SK-N-SH (cell line): ENCODE measurements around the gene FAM120B. TPM values are rescaled to one million over a fixed set of nuclear protein-coding genes. Genes with fewer than 3 reads are reported as not detected.
A peak's percentile ranks its signal among the peaks of the same experiment; 100 is the strongest.

Experiments
- CTCF ChIA-PET: fragments of 300-600, 350-600 bp; formaldehyde crosslinking; extraction: SDS; loops from one replicate; lab custom pipeline; 2021; lab: Yijun Ruan, JAX
- POLR2A ChIA-PET: fragments of 350-600 bp; sonication (Branson Sonifier 250); formaldehyde crosslinking; extraction: SDS; loops from one replicate; lab custom pipeline; 2020; ENCODE audit warnings: antibody characterized with exemption, inconsistent platforms; lab: Yijun Ruan, JAX
- DNase-seq: peaks from one replicate; pipeline ENCODE4 v3.0.0; 2012
- H2AFZ ChIP-seq: fragments of 200-600 bp; sonication (generic); 2 replicates; pipeline ENCODE4 v1.8.1; 2016; ENCODE audit warnings: antibody characterized with exemption, mild to moderate bottlenecking, low read depth
- H3F3A ChIP-seq: fragments of 200-600 bp; sonication (generic); replicated peaks from 2 replicates; pipeline ENCODE3; 2016; ENCODE audit warnings: antibody characterized with exemption, mild to moderate bottlenecking; ENCODE audit not compliant: insufficient read depth
- H3K27ac ChIP-seq, 2 experiments: fragments of 200-500 bp in 1 of 2; fragments of 200-600 bp in 1 of 2; sonication (Bioruptor generic) in 1 of 2; sonication (generic), shearing (Covaris generic) in 1 of 2; 2 replicates each; pipeline versions ENCODE4 v1.5.1 to v1.6.1; 2014 to 2016; ENCODE audit warnings: low read depth in 2 of 2, inconsistent platforms in 1 of 2, low read length in 1 of 2, mild to moderate bottlenecking in 1 of 2, mixed read lengths in 1 of 2
- H3K27me3 ChIP-seq: fragments of 200-600 bp; sonication (generic), shearing (Covaris generic); 2 replicates; pipeline ENCODE4 v1.6.1; 2016; ENCODE audit warnings: mixed run types; ENCODE audit not compliant: insufficient read depth
- H3K36me3 ChIP-seq, 2 experiments: fragments of 200-500 bp in 1 of 2; fragments of 200-600 bp in 1 of 2; sonication (Bioruptor generic) in 1 of 2; sonication (generic) in 1 of 2; replicated peaks in 1 of 2; 2 replicates each; pipeline versions ENCODE3 to v1.5.1; 2014 to 2016; ENCODE audit warnings: low read length in 1 of 2, mild to moderate bottlenecking in 1 of 2; ENCODE audit not compliant: insufficient read depth in 2 of 2, control insufficient read depth in 1 of 2
- H3K4me1 ChIP-seq, 2 experiments: fragments of 200-500 bp in 1 of 2; fragments of 200-600 bp in 1 of 2; sonication (Bioruptor generic) in 1 of 2; sonication (generic), shearing (Covaris generic) in 1 of 2; 2 replicates each; pipeline versions ENCODE4 v1.5.1 to v1.6.1; 2014 to 2016; ENCODE audit warnings: low read depth in 1 of 2, low read length in 1 of 2, mixed run types in 1 of 2; ENCODE audit not compliant: insufficient read depth in 2 of 2, control insufficient read depth in 1 of 2
- H3K4me2 ChIP-seq: fragments of 200-600 bp; sonication (generic), shearing (Covaris generic); 2 replicates; pipeline ENCODE4 v1.6.1; 2017; ENCODE audit warnings: mixed run types
- H3K4me3 ChIP-seq, 2 experiments: fragments of 200-500 bp in 1 of 2; fragments of 200-600 bp in 1 of 2; sonication (Bioruptor generic) in 1 of 2; sonication (generic), shearing (Covaris generic) in 1 of 2; 2 replicates each; pipeline versions ENCODE4 v1.5.1 to v1.8.1; 2014 to 2016; ENCODE audit warnings: low read depth in 2 of 2, inconsistent platforms in 1 of 2, low read length in 1 of 2, mild to moderate bottlenecking in 1 of 2, mixed read lengths in 1 of 2, moderate library complexity in 1 of 2
- H3K79me2 ChIP-seq: fragments of 200-600 bp; sonication (generic); 2 replicates; pipeline ENCODE4 v1.8.1; 2017; ENCODE audit warnings: mild to moderate bottlenecking; ENCODE audit not compliant: insufficient read depth
- H3K9ac ChIP-seq: fragments of 200-600 bp; sonication (generic); 2 replicates; pipeline ENCODE4 v1.6.1; 2017; ENCODE audit warnings: mixed run types
- H3K9me2 ChIP-seq: fragments of 200-600 bp; sonication (generic); 2 replicates; pipeline ENCODE4 v1.6.1; 2017; ENCODE audit warnings: mixed run types
- H3K9me3 ChIP-seq: fragments of 200-600 bp; sonication (generic); 2 replicates; pipeline ENCODE4 v1.6.1; 2017; ENCODE audit warnings: mixed run types, mild to moderate bottlenecking, moderate library complexity
- H4K20me1 ChIP-seq: fragments of 200-600 bp; sonication (generic); 2 replicates; pipeline ENCODE4 v1.6.1; 2017; ENCODE audit warnings: mild to moderate bottlenecking, mixed run types; ENCODE audit not compliant: insufficient read depth
- ELF1 ChIP-seq: IDR thresholded peaks from 2 replicates; pipeline ENCODE4 v1.4.0; 2012
- EZH2phosphoT487 ChIP-seq: fragments of 200-600 bp; sonication (generic); IDR thresholded peaks from 2 replicates; pipeline ENCODE4 v1.6.1; 2017; ENCODE audit warnings: low read depth, mixed run types, mild to moderate bottlenecking, antibody characterized with exemption, moderate library complexity, borderline replicate concordance
- FOXM1 ChIP-seq: IDR thresholded peaks from 2 replicates; pipeline ENCODE4 v1.4.0; 2012; ENCODE audit warnings: low read depth, mild to moderate bottlenecking
- MEF2A ChIP-seq: IDR thresholded peaks from 2 replicates; pipeline ENCODE4 v1.4.0; 2012; ENCODE audit warnings: low read depth, borderline replicate concordance
- MXI1 ChIP-seq: IDR thresholded peaks from 2 replicates; pipeline ENCODE4 v1.6.1; 2012; ENCODE audit warnings: mild to moderate bottlenecking, low read depth, low read length, improper control_type of control experiment
- NFIC ChIP-seq: IDR thresholded peaks from 2 replicates; pipeline ENCODE4 v1.4.0; 2012; ENCODE audit warnings: borderline replicate concordance
- PBX3 ChIP-seq: IDR thresholded peaks from 2 replicates; pipeline ENCODE4; 2012
- RCOR1 ChIP-seq: fragments of 150-350 bp; IDR thresholded peaks from 2 replicates; pipeline ENCODE4 v1.6.1; 2017; ENCODE audit warnings: antibody characterized with exemption, low read length
- RFX5 ChIP-seq: IDR thresholded peaks from 2 replicates; pipeline ENCODE4 v1.6.1; 2012; ENCODE audit warnings: mild to moderate bottlenecking, improper control_type of control experiment, low read length
- RXRA ChIP-seq: IDR thresholded peaks from 2 replicates; pipeline ENCODE4 v1.4.0; 2012; ENCODE audit warnings: low read depth, mild to moderate bottlenecking, borderline replicate concordance
- TCF12 ChIP-seq: IDR thresholded peaks from 2 replicates; pipeline ENCODE4 v1.4.0; 2012
- TEAD4 ChIP-seq: IDR thresholded peaks from 2 replicates; pipeline ENCODE4 v1.4.0; 2012; ENCODE audit warnings: mild to moderate bottlenecking, borderline replicate concordance; ENCODE audit not compliant: insufficient read depth
- YY1 ChIP-seq: IDR thresholded peaks from 2 replicates; pipeline ENCODE4 v1.4.0; 2012; ENCODE audit warnings: low read depth, mild to moderate bottlenecking
- WGBS: methylation state at CpG from one replicate; pipeline ENCODE4 v1.1.6; 2017; ENCODE audit warnings: low lambda C conversion rate; 5-methylcytosine and 5-hydroxymethylcytosine counted together
- polyA plus RNA-seq, 3 experiments: library from polyadenylated mRNA; depleted of rRNA; stranded (reverse); fragments of >200 nt; gene quantifications; 2 replicates each; pipeline ENCODE4 v1.2.3, GENCODE V29; 2012
- TF ChIP-seq, protein P1 (sequence below): fragments of 150-350 bp; IDR thresholded peaks from 2 replicates; pipeline ENCODE4 v1.6.1; 2017; ENCODE audit warnings: antibody characterized with exemption, low read length, low read depth, borderline replicate concordance
- TF ChIP-seq, protein P2 (sequence below): fragments of 150-350 bp; IDR thresholded peaks from 2 replicates; pipeline ENCODE4 v1.6.1; 2016; ENCODE audit warnings: mild to moderate bottlenecking, low read depth, low read length

Gene FAM120B
- polyA plus RNA-seq, 1 of the 3 experiments (the other 2 are of a cell fraction), result 7.7 TPM

- Histone ChIP-seq H3K36me3 (no peaks in the 10 kb centered on the region), H3K4me3 (peak overlapping the region in 1 of 2 experiments; percentile 72; a peak in 2 of 4 replicates), H3K9me3 (no peaks in the 10 kb centered on the region), H3K4me1 (peaks cover 0 to 34% of the 10 kb centered on the region in 2 experiments; a peak in 2 of 4 replicates), H4K20me1 (no peaks in the 10 kb centered on the region), H3K9ac (no peak overlapping the region), H3K79me2 (no peaks in the 10 kb centered on the region), H3K27me3 (peaks cover 74% of the 10 kb centered on the region), H2AFZ (no peak overlapping the region; the same call in 1 of the 2 replicates), H3K9me2 (no peaks in the 10 kb centered on the region), H3K4me2 (peak overlapping the region; percentile 94), H3K27ac (no peak overlapping the region), H3F3A (peaks cover 5% of the 10 kb centered on the region)
- TF ChIP-seq, protein P1, sequence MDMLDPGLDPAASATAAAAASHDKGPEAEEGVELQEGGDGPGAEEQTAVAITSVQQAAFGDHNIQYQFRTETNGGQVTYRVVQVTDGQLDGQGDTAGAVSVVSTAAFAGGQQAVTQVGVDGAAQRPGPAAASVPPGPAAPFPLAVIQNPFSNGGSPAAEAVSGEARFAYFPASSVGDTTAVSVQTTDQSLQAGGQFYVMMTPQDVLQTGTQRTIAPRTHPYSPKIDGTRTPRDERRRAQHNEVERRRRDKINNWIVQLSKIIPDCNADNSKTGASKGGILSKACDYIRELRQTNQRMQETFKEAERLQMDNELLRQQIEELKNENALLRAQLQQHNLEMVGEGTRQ, result no peak
- no peak for TF ChIP-seq MEF2A
- TF ChIP-seq, protein P2, sequence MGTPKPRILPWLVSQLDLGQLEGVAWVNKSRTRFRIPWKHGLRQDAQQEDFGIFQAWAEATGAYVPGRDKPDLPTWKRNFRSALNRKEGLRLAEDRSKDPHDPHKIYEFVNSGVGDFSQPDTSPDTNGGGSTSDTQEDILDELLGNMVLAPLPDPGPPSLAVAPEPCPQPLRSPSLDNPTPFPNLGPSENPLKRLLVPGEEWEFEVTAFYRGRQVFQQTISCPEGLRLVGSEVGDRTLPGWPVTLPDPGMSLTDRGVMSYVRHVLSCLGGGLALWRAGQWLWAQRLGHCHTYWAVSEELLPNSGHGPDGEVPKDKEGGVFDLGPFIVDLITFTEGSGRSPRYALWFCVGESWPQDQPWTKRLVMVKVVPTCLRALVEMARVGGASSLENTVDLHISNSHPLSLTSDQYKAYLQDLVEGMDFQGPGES, result no peak
- TF ChIP-seq TEAD4, result no peak
- TF ChIP-seq RCOR1, result no peak
- no peak for TF ChIP-seq TCF12
- TF ChIP-seq YY1, result no peak
- TF ChIP-seq RXRA, result no peak
- no peak for TF ChIP-seq NFIC
- no peak for TF ChIP-seq FOXM1
- no peak for TF ChIP-seq PBX3
- no peak; the same call in 1 of the 2 replicates for TF ChIP-seq EZH2phosphoT487
- TF ChIP-seq MXI1, result no peak
- TF ChIP-seq ELF1, result no peak
- TF ChIP-seq RFX5, result no peak
- DNase-seq, result peak; percentile 57
- WGBS, result 6% methylated on average over 25 of the region's 85 CpGs
- ChIA-PET CTCF (interaction anchor here (0.5 to 4.7 kb wide), 5 partner anchors 17 to 500 kb away, joined by 3 to 27 read pairs (median 3); partner anchors contain the start of gene FAM120B), POLR2A (no interaction called here)
These were observed 17.2 kb upstream of the FAM120B start for GRCh38 chr6:170289180-170289931.
